HUES6 (cell line): Measurements from ENCODE around the gene HLA-B.

Experiments
- H3K27ac ChIP-seq: 2 replicates; pipeline ENCODE4 v1.7.0; 2013; ENCODE audit warnings: low read depth, mild to moderate bottlenecking, low read length, inconsistent platforms
- H3K27me3 ChIP-seq: 2 replicates; pipeline ENCODE4 v1.6.1; 2013; ENCODE audit warnings: low read length; ENCODE audit not compliant: control insufficient read depth, insufficient read depth
- H3K36me3 ChIP-seq: 2 replicates; pipeline ENCODE4 v1.6.1; 2013; ENCODE audit warnings: low read length; ENCODE audit not compliant: control insufficient read depth, insufficient read depth
- H3K4me1 ChIP-seq: 2 replicates; pipeline ENCODE4 v1.6.1; 2013; ENCODE audit warnings: low read length; ENCODE audit not compliant: control insufficient read depth, insufficient read depth
- H3K4me3 ChIP-seq: 2 replicates; pipeline ENCODE4 v1.5.1; 2013; ENCODE audit warnings: low read depth, low read length
- H3K9ac ChIP-seq: one replicate; pipeline ENCODE4 v1.6.1; 2013; ENCODE audit warnings: mild to moderate bottlenecking, low read length
- H3K9me3 ChIP-seq: 2 replicates; pipeline ENCODE4 v1.6.1; 2013; ENCODE audit warnings: low read depth, low read length; ENCODE audit not compliant: control insufficient read depth, insufficient read depth

Gene HLA-B

DNA sequence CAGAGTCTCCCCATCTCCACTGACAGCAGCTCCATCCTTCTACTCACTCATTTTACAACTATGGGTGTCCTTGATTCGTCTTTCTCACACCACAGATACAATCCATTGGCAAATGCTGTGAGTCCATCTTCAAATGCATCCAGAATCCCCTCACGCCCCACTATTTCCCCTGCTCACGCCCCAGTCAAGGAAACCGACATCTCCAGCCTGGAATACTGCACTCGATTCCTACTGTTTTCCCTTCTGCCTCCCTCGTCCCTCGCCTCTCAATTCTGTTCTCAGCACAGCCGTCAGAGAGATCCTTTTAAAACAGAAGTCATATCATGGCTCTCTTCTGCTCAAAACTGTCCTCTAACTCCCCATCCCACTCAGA lies 4.7 kb downstream of the HLA-B start:
- Histone ChIP-seq H3K36me3 (no peaks in the 10 kb centered on the region), H3K4me1 (peaks cover 7% of the 10 kb centered on the region; the same call in 1 of the 2 replicates), H3K27ac (no peak overlapping the region), H3K27me3 (peaks cover 54% of the 10 kb centered on the region), H3K9me3 (no peaks in the 10 kb centered on the region), H3K9ac (no peak overlapping the region), H3K4me3 (no peak overlapping the region)

DNA sequence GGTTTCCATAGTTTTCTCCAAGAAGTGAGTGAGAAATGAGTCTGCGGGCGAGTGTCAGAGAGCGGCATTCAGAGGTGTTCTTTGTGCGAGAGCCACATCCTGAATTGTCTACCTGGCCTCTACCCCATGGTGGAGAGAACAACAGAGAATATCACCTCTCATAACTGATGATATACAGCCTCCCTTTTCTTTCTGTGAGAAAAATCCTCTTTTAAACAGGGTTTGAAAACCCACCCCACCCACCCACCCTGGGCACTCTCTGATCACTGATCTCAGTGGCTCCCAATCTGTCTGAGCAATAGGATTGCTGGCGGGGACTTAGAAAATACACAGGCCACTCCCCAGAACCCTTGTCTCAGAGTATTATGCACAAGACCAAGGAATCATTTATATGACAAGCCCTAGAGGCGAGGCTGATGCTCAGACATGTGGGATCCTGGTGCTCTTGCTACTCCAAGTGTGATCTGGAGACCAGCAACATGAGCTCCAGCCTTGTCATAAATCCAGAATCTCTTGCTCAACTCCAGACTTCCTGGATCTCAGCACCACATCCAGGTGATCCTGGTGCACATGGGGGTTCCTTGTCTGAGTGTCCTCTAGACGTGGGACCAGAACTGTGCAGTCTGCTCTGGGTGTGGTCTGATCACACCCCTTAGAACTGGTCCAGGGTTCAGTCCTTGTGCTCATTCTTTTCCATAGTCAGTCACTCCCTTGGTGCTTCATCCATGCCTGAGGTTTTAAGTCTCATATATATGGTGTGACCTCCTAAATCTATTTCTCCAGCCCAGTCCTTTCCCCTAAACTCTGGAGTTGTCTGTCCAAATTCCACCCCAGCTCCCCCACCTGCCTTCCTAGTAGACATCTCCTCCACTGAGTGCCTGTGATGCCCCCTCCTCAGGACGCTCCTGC lies 5.3 kb downstream of the HLA-B start:
- no peaks in the 10 kb centered on the region for H3K36me3 ChIP-seq
- no peaks in the 10 kb centered on the region for H3K9me3 ChIP-seq
- H3K9ac ChIP-seq: no peak overlapping the region
- H3K4me1 ChIP-seq: peaks cover 7% of the 10 kb centered on the region; the same call in 1 of the 2 replicates
- H3K4me3 ChIP-seq: no peak overlapping the region
- H3K27ac ChIP-seq: no peak overlapping the region
- peaks cover 48% of the 10 kb centered on the region for H3K27me3 ChIP-seq

DNA sequence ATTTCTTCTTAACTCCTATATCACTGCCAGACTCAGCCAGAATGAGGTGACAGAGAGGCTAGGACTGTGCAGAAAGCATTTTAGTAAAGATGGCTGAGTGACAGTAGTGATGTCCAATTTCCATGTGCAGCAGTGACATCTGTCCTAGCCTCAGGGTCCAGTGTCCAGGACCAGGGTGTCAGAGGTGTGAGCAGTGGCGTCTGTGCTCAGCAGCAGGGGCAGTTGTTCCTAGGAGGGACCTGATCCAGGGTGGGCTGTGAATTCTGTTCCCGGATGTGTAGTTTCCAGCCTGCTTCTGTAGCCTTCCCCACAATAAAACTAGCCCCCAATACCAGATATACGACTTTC lies 6.0 kb downstream of the HLA-B start:
- no peak overlapping the region for H3K4me3 ChIP-seq
- H3K36me3 ChIP-seq: no peaks in the 10 kb centered on the region
- H3K27ac ChIP-seq: no peak overlapping the region
- no peaks in the 10 kb centered on the region for H3K9me3 ChIP-seq
- peaks cover 42% of the 10 kb centered on the region for H3K27me3 ChIP-seq
- no peak overlapping the region for H3K9ac ChIP-seq
- H3K4me1 ChIP-seq: peaks cover 6% of the 10 kb centered on the region; the same call in 1 of the 2 replicates

- H3K4me3 ChIP-seq: no peak overlapping the region
- H3K9ac ChIP-seq: no peak overlapping the region
- H3K36me3 ChIP-seq: no peaks in the 10 kb centered on the region
- H3K27me3 ChIP-seq: peaks cover 36% of the 10 kb centered on the region
- no peak overlapping the region for H3K27ac ChIP-seq
- peaks cover 3% of the 10 kb centered on the region; the same call in 1 of the 2 replicates for H3K4me1 ChIP-seq
- H3K9me3 ChIP-seq: no peaks in the 10 kb centered on the region
These were observed 6.6 kb downstream of the HLA-B start for GRCh38 chr6:31350196-31351032.

DNA sequence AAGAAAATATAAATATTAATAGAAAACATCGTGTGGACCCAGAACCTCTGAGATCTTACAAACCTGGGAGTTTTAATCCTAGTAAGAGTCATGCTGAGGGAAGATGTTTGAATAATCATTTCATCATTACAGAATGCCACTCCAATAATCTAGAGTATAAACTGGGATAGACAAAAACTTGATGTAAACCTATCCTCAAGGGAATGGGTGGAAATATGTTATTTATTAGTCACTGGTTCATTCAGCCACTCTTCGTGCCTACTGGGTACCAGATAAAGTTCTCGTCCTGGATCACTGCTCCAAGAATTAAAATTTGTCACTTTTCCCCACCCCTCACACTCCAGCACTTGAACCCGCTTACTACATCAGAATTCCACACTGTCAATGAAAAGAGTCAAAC lies 7.7 kb downstream of the HLA-B start:
- Histone ChIP-seq H3K4me1 (peaks cover 3% of the 10 kb centered on the region; the same call in 1 of the 2 replicates), H3K36me3 (no peaks in the 10 kb centered on the region), H3K9me3 (no peaks in the 10 kb centered on the region), H3K27ac (no peak overlapping the region), H3K27me3 (peaks cover 24% of the 10 kb centered on the region), H3K9ac (no peak overlapping the region), H3K4me3 (no peak overlapping the region)

GRCh38 chr6:31345026-31345730 lies 11.8 kb downstream of the HLA-B start:
- no peak overlapping the region for H3K4me3 ChIP-seq
- H3K36me3 ChIP-seq: no peaks in the 10 kb centered on the region
- no peaks in the 10 kb centered on the region for H3K27me3 ChIP-seq
- peaks cover 6% of the 10 kb centered on the region; the same call in 1 of the 2 replicates for H3K9me3 ChIP-seq
- peaks cover 3% of the 10 kb centered on the region; the same call in 1 of the 2 replicates for H3K4me1 ChIP-seq
- H3K9ac ChIP-seq: no peak overlapping the region
- H3K27ac ChIP-seq: no peak overlapping the region

DNA sequence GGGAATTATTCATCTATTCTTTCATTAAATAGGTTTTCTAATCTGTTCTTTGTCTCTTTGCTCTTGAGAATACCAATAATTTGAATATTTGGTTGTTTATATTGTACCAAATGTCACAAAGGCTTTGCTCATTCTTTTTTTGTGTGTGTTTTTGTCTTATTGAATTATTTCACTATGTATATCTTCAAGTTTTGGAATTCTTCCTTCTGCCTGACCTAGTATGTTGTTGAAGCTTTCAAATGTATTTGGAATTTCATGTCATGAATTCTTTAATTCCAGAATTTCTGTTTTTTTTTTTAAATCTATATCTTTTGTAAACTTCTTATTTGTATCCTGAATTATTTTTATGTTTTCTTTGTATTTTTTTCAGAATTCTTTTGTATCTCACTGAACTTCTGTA lies 16.8 kb downstream of the HLA-B start:
- Histone ChIP-seq H3K9ac (no peak overlapping the region), H3K4me3 (no peak overlapping the region), H3K36me3 (no peaks in the 10 kb centered on the region), H3K9me3 (peaks cover 44% of the 10 kb centered on the region), H3K27ac (no peak overlapping the region), H3K27me3 (no peaks in the 10 kb centered on the region), H3K4me1 (no peaks in the 10 kb centered on the region)

DNA sequence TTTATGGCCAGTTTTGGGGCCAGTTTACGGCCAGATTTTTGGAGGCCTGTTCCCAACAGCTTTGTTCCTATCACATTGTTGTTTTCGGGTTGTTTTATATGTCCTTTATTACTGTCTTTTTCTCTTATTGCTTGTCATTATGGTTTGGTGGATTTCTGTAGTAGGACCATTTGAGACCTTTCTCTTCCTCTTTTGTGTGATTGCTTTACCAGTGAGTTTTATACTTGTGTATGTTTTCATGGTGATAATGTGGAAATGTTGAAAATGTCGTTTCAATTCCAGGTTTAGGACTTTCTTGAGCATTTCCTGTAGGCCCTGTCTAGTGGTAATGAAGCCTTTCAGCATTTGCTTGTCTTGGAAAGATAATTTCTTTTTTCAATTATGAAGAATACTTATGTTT lies 17.8 kb downstream of the HLA-B start:
- no peak overlapping the region for H3K4me3 ChIP-seq
- no peaks in the 10 kb centered on the region for H3K36me3 ChIP-seq
- H3K9ac ChIP-seq: no peak overlapping the region
- H3K27ac ChIP-seq: no peak overlapping the region
- no peaks in the 10 kb centered on the region for H3K4me1 ChIP-seq
- H3K27me3 ChIP-seq: no peaks in the 10 kb centered on the region
- peaks cover 51% of the 10 kb centered on the region for H3K9me3 ChIP-seq

DNA sequence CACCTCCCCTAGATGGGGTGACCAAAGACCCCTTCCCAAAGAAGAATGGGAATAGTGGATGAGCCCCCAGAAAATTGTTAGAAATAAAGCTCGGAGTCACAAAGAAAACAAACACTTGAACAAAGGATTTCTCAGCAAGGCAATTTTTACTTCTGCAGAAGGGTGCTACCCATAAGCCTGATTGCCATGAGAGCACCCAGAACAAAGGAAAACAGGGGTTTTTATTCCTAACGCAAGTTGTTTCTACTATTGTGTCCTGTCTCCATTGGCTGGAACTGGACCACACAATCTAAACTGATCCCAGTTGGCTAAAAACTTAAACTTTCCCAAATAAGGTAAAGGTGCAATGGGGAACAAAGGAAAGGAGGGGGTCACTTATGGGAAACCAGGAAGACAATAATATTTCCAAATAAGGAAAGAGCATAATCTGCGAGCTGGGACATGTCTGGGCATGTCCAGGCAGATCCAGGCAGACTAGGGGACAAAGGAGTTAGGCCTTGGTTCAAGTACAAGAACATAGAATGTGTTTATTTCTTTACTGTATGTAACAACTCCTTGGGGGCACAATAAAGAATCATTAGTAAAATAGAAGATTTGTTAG lies 20.0 kb downstream of the HLA-B start:
- H3K27ac ChIP-seq: no peak overlapping the region
- H3K4me3 ChIP-seq: no peak overlapping the region
- no peak overlapping the region for H3K9ac ChIP-seq
- no peaks in the 10 kb centered on the region for H3K36me3 ChIP-seq
- no peaks in the 10 kb centered on the region for H3K4me1 ChIP-seq
- no peaks in the 10 kb centered on the region for H3K27me3 ChIP-seq
- H3K9me3 ChIP-seq: peaks cover 52% of the 10 kb centered on the region

DNA sequence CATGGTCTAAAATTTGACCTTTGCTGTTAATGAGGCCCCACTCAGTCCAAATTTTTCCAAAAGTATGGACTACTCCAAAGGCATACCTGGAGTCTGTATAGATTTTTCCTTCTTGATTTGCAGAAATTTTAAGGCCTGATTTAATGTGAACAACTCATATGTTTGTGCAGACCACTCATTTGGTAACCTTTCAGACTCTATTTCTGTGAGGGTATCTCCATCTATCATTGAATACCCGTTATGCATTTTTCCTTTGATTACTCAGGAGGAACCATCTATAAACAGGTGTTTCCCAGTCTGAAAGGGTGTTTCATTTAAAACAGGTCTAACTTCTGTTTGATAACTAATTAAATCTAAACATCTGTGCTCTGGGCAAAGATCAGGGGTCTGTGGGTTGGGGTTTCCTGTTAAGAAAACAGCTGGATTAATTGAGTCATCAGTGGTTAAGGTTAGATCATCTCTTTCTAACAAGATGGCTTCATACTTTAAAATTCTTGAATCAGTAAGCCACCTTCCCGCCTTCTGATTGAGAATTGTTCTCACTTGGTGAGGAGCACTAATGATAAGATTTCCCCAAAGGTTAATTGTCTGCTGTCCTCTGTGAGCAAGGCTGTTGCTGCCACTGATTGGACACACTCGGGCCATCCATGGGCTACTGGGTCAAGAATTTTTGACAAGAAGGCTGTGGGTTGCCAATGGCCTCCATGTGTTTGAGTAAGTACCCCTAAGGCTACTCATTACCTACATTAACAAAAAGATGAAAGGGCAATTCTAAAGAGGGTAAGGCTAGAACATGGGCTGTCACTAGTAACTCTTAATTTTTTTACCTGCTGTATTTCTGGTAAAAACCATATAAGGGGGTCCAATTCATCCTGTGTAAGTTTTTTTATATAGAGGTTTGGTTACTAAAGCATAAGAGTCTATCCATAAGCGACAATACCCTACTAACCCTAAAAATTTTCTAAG lies 24.1 kb downstream of the HLA-B start:
- H3K27me3 ChIP-seq: no peaks in the 10 kb centered on the region
- H3K4me1 ChIP-seq: no peaks in the 10 kb centered on the region
- H3K4me3 ChIP-seq: no peak overlapping the region
- H3K36me3 ChIP-seq: no peaks in the 10 kb centered on the region
- no peak overlapping the region for H3K9ac ChIP-seq
- no peak overlapping the region for H3K27ac ChIP-seq
- H3K9me3 ChIP-seq: peaks cover 57% of the 10 kb centered on the region
